GM19099 (cell line): ENCODE results near the gene CRYBB1.

ENCODE experiments used
- POLR2A ChIP-seq: IDR thresholded peaks from 3 replicates; pipeline ENCODE4 v1.6.1; 2011; ENCODE audit warnings: low read depth; ENCODE audit not compliant: insufficient read length; ENCODE audit errors: extremely low read depth

CRYBB1 gene

GRCh38 chr22:26646158-26646557 lies 28.3 kb upstream of the CRYBB1 start:
- no peak for TF ChIP-seq POLR2A

GRCh38 chr22:26643418-26644100 lies 25.7 kb upstream of the CRYBB1 start:
- TF ChIP-seq POLR2A = no peak

GRCh38 chr22:26642465-26643417 lies 24.9 kb upstream of the CRYBB1 start:
- TF ChIP-seq POLR2A = no peak

DNA sequence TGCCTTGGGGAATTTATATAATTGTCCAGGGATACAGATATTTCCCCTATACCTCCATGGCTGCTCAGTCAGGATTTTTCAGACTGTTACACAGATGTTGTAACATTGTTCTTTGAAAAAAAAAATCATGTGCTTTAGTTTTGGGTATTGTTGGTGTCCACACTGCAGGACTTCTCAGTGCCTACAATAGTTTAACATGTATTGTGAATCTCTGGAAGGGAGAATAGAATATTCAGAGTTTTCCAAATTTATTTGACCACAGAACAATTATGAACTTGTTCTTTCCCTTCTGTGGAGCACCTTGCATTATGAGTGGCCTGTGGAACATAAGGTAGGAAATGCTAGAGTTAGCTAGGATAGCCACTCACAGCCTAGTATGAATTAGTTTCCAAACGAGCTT lies 18.5 kb upstream of the CRYBB1 start:
- no peak for TF ChIP-seq POLR2A

GRCh38 chr22:26635117-26635516 lies 17.3 kb upstream of the CRYBB1 start:
- TF ChIP-seq POLR2A = no peak

DNA sequence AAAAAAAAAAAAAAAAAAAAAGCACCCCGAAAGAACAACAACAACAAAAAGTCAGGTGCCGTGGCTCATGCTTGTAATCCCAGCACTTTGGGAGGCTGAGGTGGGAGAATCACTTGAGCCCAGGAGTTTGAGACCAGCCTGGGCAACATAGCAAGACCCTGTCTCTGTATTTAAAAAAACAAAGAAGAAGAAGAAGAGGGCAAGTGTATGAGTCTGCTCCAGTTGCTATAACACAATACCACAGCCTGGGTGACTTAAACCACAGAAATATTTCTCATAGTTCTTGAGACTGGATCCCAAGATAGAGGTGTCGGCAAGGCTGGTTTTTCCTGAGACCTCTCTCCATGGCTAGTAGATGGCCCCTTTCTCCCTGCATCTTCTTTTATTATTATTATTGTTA lies 16.4 kb upstream of the CRYBB1 start:
- no peak for TF ChIP-seq POLR2A

GRCh38 chr22:26632422-26633155 lies 14.8 kb upstream of the CRYBB1 start:
- TF ChIP-seq POLR2A = no peak

DNA sequence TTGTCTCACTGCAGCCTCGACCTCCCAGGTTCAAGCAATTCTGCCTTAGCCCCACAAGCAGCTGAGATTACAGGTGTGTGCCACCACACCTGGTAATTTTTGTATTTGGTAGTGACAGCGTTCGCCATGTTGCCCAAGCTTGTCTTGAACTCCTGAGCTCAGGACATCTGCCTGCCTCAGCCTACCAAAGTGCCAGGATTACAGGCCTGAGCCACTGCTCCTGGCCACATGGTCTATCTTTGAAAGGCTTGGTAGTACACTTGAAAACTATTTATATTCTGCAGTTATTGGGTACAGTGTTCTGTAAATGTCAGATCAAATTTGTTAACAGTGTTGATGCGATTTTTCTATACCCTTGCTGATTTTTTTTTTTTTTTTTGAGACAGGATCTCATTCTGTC lies 13.5 kb upstream of the CRYBB1 start:
- TF ChIP-seq POLR2A = no peak

GRCh38 chr22:26629988-26630761 lies 12.3 kb upstream of the CRYBB1 start:
- no peak for TF ChIP-seq POLR2A

- no peak for TF ChIP-seq POLR2A
Observed at GRCh38 chr22:26624803-26625202, 7.0 kb upstream of the CRYBB1 start.

DNA sequence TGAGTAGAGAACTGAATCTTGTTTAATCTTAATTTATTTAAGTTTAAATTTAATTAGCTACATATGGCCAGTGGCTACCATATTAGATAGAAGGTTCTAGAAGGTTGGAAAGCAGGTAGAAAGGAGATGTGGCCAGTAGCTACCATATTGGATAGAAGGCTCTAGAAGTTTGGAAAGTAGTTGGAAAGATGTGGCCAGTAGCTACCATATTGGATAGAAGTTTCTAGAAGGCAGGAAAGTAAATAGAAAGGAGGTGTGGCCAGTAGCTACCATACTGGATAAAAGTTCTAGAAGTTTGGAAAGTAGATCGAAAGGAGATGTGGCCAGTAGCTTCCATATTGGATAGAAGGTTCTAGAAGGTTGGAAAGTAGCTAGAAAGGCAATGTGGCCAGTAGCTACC lies 6.2 kb upstream of the CRYBB1 start:
- no peak for TF ChIP-seq POLR2A

GRCh38 chr22:26621663-26622062 lies 3.8 kb upstream of the CRYBB1 start, which contains the start of gene CRYBA4:
TSS of gene CRYBA4 (plus strand) at chr22:26621963. CDS start at chr22:26622597, 634 bp downstream.
- TF ChIP-seq POLR2A = no peak

DNA sequence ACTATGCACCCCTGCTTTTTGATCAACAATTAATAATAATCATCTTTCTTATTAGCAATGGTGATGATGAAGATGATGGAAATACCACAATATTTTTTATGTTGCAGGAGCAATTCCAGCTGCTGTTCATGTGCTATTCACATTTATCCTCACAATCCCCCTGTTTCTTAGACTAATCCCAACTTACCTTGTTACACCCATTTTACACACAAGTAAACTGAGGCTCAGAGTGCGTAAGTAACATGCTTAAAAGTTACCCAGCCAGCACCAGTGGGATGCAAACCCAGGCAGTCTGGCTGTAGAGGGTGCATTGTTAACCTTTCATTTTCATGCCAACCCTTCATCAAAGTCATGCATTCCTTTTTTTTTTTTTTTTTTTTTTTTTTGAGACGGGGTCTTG lies 2.4 kb upstream of the CRYBB1 start:
- no peak for TF ChIP-seq POLR2A

- TF ChIP-seq POLR2A = no peak
Observed at GRCh38 chr22:26619510-26619909, 1.7 kb upstream of the CRYBB1 start.
